Fibroblast of skin of left biceps (primary cell): ENCODE measurements around the gene NDUFS7.

Experiments
- DNase-seq, 2 experiments: peaks; one replicate each; pipeline ENCODE4 v3.0.0-alpha.2; 2013; ENCODE audit warnings: low read depth in 2 of 2

Gene NDUFS7

DNA sequence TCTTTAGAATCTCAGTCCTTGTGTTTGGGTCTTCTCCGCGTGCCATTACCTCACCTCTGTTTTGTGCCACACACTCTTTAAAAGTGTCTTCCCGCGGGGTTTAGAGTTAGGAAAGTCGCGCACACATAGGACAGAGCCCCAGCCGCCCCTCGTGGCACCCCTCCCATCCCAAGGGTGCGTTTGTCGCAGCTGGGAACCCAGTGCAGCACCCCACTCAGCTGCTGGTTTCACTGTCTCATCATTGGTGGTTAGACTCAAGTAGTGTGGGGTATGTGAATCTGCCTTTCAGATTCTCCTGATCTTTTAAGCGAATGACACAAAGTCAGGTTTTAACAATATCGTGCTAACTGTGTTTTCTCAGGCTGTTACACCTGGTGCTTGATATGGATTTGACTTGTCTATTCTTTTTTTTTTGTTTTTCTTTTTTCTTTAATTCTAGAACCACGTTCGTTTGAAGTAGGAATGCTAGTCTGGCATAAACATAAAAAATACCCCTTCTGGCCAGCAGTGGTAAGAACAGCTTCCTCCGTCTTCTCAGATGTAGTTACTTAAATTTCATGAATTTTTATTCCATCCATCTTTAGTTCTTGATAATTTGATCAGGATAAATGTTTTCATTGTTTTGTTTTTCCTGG lies 19.5 kb upstream of the NDUFS7 start:
- no peak for DNase-seq

DNA sequence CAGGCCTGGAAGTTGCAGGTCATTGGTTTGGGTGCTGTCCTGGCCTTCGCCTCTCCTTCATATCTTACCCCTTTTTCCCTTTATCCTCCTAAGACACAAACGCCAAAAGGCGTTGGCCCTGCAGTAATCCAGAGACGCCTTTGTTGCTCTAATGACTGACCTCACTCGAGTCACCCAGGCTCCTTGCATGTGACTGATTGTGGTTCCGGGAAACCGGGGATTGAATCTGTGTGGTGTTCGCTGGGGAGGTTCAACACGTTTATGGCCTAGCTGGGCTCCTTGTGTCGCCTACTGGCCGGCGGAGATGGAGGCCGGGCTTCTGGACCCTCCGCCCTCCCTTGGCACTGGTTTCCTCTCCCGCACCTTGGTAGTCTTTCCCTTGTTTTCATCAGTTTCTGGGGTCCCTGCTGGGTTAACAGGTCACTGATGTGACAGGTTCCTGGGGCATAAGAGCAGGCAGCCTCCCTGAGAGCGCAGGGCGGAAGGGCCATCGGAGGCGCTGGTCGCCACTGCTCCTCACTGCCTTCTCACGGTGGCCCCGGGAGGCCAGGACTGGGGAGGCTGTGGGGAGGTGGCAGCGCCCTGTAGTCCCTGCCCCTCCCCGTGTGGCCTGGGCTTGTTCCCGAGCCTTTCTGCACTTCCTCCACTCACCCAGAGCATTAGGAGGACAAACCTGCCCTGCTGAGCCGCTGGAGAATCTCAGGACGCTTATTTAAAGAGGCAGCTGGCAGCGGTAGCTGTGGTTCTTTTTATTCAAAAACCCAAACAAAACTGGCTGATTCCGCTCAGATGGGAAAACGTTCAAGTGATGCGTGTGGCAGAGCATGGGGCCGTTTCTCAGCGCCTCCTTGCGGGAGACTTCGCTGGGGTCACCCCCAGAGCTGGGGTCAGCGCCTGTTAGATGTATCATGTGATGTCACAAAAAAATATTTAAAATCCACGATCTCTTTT lies 18.1 kb upstream of the NDUFS7 start:
- no peak for DNase-seq

DNA sequence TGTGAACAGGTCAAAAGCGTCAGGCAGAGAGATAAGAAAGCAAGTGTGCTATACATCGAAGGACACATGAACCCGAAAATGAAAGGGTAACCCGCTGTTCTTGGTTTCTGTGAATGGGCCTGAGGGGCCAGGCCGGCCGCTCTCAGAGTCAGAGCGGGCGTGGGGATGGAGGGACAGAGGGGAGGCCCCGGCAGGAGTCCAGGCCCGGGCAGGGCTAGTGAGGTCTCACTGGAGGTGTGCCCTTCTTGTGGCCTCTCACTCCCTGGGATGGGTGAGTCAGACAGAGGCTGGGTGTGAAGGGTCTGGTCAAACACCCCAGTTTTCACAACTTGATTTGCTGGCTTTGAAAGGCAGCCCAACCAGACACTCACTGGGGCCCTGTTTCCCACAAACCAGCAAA lies 17.4 kb upstream of the NDUFS7 start:
- no peak for DNase-seq

DNA sequence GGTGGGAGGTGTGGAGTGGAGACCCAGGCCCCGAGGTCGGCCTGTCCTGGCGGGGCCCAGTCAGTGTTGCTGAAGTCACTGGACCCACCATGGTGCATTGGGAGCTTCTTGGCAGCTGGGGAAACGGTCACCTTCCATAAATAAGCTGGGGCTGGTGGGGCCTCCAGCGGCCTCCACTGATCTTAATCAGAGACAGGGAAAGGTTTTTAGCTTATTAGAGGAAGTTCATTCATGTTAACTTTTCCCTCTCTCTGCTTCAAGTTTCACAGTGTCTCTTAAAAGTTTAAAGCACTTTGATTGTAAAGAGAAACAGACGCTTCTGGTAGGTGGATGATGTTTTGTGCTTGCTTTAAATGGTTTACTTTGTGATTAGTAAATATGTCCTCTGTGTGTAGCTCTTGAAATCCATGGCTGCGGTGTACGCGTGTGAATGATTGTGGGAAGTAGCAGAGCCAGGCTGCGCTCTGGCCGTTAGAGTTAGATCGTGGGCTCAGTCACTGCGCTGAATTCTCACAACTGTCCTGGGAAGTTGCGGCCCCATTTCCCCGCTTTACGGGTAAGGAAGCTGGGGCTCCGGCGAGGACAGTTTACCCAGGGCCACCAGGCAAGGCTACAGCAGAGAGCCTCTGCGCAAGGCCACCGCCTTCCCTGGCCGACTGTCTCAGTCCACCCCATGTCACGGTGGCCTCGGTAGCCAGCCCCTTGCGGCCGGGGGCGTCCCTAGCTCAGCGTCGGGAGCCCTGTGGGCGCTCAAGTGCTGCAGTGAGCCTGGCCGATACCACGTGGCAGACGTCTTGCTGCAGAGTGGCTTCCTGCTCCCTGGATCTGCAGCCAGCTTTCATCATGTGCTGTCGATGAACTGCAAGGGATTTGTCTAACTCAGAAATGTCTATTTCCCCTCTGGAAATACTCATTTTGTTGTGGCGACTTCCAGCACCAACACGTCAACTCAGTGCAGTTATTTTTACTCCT lies 16.5 kb upstream of the NDUFS7 start:
- no peak for DNase-seq

DNA sequence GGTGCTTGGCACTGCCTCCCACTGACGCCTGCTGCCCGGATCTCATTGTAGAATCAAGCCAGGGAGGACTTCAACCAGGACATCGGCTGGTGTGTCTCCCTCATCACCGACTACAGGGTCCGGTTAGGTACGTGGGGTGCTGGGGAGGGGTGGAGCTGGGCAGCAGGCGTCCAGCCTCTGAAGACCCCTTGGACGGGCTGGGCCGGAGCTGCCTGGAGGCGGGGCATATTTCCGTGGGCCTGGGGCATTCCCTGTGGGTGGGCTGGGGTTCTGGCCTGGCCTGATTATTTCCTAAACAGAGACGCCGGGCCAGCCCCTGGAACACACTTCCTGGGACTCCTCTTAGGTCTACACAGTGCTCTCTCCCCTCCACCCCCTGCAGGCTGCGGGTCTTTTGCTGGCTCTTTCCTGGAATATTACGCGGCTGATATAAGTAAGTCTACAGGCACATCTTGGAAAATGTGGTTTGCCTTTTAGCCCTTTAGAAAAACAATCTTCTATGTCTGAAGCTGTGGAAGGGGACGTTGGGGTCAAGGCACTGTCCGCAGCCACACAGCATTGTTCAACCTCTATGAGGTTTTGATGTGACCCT lies 14.4 kb upstream of the NDUFS7 start:
- no peak for DNase-seq

DNA sequence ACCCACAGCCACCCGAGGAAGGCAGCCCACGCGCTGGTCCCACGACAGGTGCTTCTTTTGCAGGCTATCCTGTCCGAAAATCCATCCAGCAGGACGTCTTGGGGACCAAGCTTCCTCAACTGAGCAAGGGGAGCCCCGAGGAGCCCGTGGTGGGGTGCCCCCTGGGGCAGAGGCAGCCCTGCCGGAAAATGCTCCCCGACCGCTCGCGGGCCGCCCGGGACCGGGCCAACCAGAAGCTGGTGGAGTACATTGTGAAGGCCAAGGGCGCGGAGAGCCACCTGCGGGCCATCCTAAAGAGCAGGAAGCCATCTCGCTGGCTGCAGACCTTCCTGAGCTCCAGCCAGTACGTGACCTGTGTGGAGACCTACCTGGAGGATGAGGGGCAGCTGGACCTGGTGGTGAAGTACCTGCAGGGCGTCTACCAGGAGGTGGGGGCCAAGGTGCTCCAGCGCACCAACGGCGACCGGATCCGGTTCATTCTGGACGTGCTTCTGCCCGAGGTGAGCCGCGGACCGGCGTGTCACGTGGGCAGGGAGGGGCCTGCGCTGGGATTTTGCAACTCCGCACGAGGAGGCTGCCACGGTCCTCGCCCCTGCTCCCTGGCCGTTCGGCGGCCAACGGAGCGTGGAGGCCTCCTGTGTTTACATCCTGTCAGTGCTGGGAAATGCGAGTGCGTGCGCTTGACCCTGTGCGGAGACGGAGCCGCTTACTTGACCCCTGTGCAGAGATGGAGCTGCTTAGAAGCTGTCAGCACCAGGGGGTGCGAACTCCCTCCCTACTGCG lies 12.9 kb upstream of the NDUFS7 start:
- DNase-seq = no peak

DNA sequence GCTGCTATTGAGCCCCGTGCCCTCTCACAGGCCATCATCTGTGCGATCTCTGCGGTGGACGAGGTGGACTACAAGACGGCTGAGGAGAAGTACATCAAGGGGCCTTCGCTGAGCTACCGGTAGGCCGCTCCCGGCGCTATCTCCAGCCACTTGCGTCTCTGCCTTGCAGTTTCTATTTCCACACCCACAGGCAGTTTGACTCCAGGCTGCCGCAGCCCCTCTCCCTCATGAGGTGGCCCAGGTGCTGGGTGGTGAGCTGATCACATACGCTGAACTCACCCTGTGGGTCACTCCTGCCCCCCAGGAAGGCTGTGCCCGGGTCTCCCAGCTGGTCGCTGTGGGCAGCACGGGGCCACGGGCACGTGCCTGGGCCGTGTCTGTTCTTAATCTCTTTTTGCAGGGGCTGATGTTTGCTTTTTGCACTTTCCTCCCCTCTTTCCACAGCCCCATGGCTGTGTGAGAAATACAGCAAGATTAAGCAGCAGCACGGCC lies 10.6 kb upstream of the NDUFS7 start:
- DNase-seq = no peak

DNA sequence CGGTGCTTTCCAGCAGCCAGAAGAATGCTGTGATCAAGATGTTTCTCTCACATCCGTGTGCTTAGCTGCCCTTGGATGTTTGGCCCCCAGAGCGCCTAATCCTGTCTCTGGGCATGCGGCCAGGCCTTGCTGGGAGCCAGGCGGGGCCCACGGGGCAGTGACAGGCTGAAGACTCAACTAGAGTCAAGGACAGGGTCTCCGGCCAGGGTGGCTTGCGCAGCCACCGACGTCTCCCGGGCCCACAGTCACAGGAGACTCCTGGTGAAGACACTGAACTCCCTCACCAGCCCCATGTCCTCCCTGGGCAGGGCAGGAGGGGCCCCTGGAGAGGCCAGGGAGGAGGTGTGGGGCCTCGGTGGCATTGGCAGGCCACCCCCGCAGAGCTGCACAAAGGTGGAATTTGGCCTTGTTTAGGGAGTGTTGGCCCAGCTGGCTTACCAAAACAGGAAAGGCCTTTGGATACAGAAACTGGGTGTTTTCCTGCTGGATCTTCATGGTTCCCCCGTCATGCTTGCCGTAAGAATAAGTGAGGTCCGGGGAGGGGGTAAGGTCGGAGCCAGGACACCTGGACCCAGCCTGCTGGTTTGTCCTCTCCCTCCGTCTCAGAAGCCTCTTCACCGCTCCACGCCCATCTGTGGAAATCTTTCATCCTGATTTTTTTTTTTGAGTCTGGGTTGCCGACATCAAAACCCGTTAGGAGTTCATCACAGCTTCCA lies 10.0 kb upstream of the NDUFS7 start:
- DNase-seq = no peak

DNA sequence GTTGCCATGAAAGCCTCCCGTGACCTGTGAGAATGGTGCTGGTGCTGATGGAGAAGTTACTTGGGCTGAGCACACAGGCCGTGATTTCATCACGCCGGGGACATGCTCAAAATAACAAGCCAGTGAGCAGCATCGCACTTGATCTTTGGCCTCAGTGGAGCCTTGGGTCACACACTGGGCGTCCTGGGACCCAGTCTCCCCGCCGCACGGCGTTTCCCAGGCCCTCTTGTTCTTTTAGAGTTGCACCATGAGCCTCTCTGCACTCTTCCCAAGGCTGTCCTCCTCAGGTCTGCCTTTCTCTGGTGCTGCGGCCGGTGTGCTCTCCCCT lies 9.5 kb upstream of the NDUFS7 start:
- DNase-seq = no peak

DNA sequence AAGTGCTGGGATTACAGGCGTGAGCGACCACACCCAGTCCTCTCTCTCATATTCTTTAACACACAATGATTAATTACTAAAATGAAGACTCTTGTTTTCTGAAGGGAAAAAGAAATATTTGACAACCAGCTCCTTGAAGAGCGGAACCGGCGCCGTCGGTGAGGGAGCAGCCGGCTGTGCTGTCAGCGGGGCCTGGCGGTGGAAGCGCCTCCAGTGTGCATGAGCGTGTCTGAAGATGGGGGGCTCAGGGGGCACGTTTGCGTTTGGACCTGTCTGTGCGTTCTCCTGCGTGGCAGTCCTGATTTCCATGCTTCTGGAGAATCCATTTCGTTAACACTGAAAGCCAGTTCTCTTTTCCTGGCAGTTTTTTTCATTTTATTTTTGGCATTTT lies 7.3 kb upstream of the NDUFS7 start:
- no peak for DNase-seq

DNA sequence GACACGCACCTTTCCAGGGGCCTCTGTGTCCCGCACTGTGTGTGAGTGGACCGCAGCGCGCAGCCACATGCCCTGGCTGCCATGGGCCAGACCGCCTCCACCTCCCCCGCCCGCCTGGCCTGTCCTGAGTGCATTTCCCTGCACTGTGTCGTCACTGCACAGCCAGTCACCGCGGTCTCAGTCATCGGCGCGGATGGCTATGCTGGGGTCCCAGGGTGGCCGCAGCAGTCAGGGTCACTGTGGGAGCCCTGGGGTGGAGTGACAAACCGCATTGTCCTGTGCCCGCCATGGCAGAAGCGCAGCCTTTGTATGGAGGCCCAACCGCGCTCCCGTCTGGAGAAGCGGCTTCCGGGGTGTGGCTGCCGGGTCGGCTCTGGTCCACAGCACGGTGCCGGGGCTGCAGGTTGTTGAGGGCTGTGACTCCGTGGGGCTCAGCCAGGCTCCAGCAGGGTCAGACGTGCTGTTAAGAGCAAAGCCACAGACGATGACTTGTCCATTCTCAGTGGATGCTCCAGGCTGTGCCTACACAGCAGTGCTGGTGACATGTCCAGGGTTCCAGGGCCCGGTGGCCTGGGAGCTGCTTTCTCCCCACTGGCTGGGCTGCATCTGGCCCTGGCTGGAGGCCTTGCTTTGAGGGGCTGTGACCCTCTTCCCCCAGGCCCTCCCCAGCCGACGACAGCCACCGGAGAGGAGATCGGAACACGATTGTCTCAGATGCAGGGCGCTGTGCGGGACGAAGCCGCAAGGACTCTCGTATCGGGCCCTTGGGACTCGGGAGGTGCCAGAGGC lies 6.3 kb upstream of the NDUFS7 start:
- no peak for DNase-seq

DNA sequence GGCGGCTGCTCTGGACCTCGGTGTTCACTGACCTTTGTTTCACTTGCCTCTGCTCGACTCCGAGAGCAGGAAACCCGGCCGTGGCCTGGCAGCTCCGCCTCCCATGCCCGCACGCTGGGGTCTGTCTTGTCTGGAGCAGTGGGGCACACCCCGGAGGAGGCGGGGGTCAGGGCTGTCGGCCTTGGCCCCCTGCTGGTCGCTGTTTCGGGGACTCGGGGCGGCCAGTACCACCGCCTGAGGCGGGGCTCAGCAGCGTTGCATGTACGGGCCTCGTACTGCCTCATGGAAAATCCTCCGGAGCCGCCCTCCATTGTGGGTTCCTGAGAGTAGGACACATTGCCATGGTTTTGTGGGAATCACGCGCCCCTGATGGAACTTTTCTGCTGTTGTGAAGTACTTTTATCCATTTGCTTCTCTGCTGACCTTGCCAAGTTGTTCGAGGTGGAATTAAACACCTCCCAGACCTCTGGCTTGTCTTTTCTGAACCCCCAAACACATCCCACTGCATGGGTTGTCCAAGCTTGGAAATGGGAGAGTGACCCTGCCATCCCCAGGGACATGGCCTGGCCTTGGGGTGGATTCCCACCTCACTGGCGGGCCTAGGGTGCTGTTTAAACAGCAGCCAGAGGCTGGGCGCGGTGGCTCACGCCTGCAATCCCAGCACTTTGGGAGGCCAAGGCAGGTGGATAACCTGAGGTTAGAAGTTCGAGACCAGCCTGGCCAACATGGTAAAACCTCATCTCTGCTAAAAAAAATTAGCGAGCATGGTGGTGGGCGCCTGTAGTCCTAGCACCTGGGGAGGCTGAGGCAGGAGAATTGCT lies 5.5 kb upstream of the NDUFS7 start:
- DNase-seq = no peak

DNA sequence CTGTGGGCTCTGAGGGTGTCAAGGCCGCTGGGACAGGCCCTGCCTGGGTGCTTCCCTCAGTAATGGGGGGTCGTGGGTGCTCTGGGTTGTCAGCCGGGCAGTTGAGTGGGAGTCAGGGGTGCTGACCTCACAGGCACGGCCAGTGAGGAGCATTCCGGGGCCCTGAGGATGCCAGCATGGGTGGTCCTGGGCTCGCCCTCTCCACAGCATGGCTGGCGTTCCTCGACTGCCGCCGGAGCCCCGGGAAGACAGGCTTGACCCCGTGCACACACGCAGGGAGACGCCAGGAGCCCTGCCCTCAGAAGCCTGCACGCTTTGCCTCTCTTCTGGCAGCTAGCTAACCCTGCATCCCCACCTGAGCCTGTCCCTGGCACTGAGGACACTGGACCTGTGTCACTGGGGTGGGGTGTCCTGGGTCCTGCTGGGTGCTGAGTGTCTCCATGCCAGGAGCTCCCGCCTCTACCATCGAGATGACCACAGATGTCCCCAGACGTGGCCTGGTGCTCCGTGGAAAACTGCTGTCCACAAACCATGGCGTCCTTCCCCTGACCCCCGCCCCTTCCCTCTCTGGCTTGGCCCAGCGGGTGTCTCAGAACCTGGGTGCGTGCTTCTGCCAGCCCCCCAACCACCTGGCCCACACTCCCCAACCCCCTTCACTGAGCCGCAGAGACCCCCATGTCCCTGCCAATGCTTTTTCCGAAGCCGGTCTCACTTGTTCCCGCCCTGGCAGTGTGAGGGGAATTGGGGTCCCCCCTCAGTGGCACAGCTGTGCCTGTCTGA lies 4.4 kb upstream of the NDUFS7 start:
- DNase-seq = no peak

DNA sequence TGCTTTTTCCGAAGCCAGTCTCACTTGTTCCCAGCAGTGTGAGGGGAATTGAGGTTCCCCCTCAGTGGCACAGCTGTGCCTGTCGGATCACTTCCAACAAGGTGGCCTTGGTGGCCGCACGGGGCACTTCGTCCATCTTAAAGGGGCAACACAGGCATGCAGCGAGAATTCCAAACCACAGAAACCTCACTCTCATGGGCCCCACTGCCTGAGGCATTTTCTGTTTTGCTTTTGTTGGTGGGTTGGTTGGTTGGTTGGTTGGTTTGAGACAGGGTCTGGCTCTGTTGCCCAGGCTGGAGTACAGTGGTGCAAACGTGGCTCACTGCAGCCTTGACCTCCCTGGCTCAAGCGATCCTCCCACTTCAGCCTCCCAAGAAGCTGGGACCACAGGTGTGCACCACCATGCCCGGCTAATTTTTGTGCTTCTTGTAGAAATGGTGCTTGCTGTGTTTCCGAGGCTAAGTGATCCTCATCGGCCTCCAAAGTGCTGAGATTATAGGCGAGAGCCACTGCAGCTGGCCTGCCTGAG lies 3.7 kb upstream of the NDUFS7 start:
- no peak for DNase-seq

DNA sequence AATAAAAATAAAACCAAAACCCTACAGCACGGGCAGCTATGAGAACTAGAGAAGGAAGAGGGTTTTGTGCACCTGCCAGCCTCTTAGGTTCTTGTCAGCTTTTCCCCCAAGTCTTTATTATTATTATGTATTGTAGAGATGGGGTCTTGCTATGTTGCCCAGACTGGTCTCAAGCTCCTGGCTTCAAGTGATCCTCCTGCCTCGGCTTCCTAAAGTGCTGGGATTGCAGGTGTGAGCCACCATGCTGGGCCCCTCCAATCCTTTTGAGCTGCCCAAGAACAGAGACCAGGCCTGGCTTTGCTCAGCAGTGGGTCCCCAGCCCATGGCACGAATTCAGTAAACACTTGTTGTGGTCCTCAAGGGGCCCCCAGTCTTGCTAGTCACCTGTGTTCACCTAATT lies 1.5 kb upstream of the NDUFS7 start:
- DNase-seq = no peak

DNA sequence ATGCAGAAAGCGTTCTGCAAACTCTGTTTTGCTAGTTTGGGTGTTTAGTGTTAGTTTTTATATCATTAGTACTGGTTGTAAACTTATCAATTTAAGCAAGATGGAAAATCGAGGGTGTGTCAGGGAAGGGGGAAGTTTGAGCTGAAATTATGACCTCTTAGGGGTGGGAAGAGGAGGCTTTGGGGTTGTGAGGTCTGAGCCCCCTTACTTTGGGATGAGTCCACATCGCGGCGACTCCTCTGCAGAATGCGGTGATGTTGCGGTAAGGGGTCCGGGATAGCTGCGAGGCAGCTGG lies 743 bp upstream of the NDUFS7 start:
- no peak for DNase-seq

DNA sequence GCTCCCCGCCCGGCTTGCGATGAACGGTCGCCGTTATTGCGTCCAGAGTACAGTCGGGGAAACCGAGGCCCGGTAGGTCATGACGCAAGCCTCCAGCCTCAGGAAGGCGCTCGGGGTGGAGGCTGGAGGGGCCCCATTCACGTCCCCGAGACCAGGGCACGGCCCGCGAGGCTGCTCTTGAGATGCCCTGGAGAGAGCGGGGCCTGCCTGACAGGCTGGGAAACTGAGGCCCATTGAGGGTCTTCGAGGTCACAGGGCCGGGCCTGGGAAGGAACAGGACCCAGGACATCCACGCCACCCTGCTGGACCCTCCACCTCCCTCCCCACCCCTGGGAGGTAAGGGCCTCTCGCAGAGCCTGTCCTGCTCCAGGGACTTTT lies 367 bp downstream of the NDUFS7 start:
- DNase-seq = no peak
